PC-3 (cell line): Measurements from ENCODE around the gene WNT7B.

ENCODE experiments used
- CTCF ChIP-seq: fragments of 300-600 bp; sonication (generic); conservative IDR thresholded peaks from 2 replicates; pipeline ENCODE4 v1.5.1; 2017; ENCODE audit warnings: antibody characterized with exemption, low read depth, mild to moderate bottlenecking, low read length
- EZH2 ChIP-seq: fragments of 300-600 bp; sonication (generic); IDR thresholded peaks from one replicate; pipeline ENCODE4 v1.6.1; 2017; ENCODE audit warnings: antibody characterized with exemption, mild to moderate bottlenecking, low read length; ENCODE audit not compliant: unreplicated experiment
- EZH2phosphoT487 ChIP-seq: fragments of 300-600 bp; sonication (generic); IDR thresholded peaks from 2 replicates; pipeline ENCODE4 v1.6.1; 2018; ENCODE audit warnings: mild to moderate bottlenecking, antibody characterized with exemption, low read length, borderline replicate concordance

DNA sequence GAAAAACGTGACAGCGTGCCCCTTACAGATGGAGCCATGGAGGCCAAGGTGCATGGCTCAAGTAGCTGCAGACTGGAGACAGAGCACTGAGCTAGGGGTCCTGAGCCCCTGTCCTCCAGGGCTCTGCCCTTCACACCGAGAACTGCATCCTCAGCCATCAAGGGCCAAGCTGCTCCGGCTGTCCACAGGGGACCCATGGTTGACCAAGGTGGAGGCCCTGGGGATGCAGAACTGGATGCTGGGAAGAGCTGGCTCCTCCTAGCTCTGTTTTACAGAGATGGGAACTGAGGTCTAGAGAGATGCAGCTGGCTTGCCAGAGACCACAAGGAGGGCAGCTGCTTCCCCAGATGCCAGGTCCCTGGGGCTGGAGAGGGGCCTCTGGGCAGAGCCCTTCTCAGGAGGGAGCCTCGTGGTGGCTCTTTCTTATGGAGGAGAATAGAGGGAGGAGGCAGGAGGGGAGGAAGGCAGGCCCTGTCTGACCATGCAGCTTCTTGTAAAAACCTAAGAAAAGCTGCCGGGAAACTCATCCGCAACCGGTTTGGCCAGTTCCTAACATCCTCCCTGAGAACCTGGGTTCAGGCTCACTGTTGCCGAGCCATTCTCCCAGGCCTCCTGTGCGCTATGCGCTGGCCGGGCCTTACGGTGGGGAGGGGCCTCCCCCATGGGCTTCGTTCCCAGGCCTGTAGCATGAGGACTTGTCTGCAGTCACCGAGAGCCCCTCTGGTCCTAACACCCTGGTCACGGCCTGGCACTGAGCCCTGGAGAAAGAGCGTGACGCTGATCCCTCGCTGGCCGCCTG, 80.6 kb downstream of the WNT7B start:
- TF ChIP-seq CTCF: no peak
- no peak for TF ChIP-seq EZH2phosphoT487
- no peak for TF ChIP-seq EZH2
